GM10266 (cell line): ENCODE data around the gene ITGA1.
"Not testable (repeated sequence)": the region's sequence is repeated elsewhere in the genome, so short reads cannot be mapped to it uniquely, and the experiment has no call there.

Source experiments
- DNase-seq: peaks from one replicate; pipeline ENCODE4 v3.0.0; 2012; ENCODE audit errors: extremely low spot score
- TF ChIP-seq, protein P1 (sequence below): IDR thresholded peaks from 2 replicates; pipeline ENCODE4 v1.5.1; 2012; ENCODE audit warnings: mild to moderate bottlenecking, low read depth; ENCODE audit not compliant: control insufficient read depth, insufficient read depth; ENCODE audit errors: missing control alignments

Gene ITGA1

DNA sequence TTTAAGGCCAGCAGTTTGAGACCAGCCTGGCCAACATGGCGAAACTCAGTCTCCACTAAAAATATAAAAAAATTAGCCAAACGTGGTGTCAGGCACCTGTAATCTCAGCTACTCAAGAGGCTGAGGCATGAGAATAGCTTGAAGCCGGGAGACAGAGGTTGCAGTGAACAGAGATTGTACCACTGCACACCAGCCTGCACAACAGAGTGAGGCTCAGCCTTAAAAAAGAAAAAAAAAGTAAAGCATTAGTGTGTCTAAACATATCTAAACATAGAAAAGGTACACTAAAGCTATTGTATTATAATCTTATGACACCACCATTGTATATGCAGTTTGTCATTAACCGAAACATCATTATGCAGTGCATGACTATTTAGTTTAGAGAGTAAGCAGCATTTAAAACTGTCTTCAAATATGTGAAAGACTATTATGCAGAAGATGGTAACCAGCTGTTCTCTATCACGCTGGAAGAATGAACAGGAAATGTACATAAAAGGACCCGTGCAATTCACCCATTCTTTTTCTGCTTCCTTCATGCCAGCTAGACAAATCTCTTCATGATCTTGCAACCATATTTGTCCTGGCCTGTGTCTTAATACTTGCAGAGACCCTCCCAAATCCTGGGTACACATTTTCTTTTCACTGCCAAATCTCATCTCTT lies 58.6 kb downstream of the ITGA1 start:
- DNase-seq: no peak
- TF ChIP-seq, protein P1, sequence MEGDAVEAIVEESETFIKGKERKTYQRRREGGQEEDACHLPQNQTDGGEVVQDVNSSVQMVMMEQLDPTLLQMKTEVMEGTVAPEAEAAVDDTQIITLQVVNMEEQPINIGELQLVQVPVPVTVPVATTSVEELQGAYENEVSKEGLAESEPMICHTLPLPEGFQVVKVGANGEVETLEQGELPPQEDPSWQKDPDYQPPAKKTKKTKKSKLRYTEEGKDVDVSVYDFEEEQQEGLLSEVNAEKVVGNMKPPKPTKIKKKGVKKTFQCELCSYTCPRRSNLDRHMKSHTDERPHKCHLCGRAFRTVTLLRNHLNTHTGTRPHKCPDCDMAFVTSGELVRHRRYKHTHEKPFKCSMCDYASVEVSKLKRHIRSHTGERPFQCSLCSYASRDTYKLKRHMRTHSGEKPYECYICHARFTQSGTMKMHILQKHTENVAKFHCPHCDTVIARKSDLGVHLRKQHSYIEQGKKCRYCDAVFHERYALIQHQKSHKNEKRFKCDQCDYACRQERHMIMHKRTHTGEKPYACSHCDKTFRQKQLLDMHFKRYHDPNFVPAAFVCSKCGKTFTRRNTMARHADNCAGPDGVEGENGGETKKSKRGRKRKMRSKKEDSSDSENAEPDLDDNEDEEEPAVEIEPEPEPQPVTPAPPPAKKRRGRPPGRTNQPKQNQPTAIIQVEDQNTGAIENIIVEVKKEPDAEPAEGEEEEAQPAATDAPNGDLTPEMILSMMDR: no peak

DNA sequence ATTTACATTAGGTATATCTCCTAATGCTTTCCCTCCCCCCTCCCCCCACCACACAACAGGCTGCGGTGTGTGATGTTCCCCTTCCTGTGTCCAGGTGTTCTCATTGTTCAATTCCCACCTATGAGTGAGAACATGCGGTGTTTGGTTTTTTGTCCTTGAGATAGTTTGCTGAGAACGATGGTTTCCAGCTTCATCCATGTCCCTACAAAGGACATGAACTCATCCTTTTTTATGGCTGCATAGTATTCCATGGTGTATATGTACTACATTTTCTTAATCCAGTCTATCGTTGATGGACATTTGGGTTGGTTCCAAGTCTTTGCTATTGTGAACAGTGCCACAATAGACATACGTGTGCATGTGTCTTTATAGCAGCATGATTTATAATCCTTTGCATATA lies 61.0 kb downstream of the ITGA1 start:
- not testable (repeated sequence) for DNase-seq

DNA sequence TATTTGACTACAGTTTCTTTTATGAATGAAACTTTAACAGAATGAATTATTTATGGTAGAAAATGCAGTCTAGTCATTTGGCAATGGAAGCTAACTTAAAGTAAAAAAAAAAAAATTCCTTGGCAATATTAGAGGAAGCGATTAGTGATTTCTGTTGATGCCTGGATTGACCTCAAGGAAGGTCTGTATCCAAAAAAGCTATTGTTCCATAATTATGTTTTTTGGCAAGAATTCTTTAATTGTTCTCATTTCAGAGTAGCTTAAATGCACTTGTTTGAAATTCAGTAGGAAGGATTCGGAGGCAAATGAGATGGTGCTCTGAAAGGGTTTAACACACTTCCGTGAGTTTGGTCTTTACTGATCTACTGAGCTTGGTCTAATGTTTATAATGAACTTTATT lies 61.8 kb downstream of the ITGA1 start:
- TF ChIP-seq, protein P1: no peak
- no peak for DNase-seq

DNA sequence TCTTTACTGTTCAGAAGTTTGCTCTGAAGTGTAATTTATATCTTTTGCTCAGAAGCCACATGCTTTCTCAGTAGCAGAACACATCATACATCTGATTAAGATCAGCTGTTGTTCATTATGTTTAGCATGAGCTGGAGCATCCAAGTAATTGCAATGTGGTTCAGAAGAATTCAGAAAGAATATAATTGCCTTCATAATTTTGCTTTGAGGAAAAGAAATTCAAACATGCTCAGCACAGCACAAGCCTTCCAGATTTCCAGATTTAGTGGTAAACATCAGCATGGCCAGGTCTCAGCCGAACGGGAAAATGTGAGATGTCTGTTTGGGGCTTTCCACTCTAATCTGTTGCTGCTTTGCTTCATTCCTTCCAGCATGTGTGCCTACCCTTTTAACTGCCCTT lies 65.9 kb downstream of the ITGA1 start:
- TF ChIP-seq, protein P1: no peak
- DNase-seq: no peak

DNA sequence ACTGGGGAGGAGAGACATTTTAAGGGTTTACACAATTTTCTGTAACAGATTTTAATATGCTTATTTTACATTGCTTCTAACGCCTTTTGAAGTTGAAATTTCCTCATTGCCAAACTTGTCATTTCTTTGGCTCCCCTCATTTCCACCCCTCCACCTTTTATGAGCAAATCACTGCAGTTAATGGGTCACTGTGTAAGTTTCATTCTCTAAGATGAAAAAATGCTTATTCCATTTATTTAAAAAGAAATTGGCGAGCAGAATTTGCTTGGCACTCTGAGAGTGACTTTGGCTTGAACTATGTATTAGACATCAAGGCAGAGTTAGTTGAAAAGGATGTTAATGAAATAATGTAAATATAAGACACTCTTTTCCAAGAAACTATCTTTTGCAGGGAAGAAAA lies 66.6 kb downstream of the ITGA1 start:
- no peak for DNase-seq
- TF ChIP-seq, protein P1: no peak

DNA sequence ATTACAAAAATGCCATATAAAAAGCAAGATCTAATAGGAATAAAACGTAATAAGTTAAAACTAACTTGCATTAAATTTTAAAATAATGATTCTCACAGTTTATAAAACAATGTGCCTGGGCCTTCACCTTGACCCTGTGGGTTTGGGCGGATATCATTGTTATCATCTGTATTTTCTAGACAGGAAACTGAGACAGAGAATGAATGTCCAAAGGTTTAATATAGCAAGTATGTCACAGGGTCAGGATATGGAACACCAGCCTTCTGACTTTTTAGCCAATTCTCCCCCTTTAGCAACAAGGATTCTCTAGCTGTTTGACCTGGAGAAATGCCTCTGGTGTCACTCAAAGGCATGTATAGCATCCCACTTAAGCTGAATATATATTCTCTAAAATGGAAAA lies 67.2 kb downstream of the ITGA1 start:
- DNase-seq: no peak
- TF ChIP-seq, protein P1: no peak

DNA sequence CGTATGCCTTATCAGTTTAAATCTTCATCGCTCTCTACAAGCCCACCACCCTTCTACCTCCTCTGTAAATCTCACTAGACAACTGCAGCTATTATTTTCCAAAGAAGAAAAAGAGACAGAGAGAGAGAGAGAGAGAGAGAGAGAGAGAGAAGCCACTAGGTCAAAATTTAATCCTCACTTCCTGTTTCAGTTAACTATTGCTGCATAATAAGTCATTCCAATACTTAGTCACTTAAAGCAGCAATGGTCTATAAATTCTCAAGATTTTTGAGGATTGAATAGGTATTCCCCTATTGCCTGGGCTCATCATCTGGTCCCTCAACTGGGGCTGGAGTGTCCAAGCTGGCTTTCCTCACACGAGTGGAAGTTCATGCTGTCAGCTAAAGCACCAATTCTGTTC lies 68.8 kb downstream of the ITGA1 start:
- DNase-seq: no peak
- TF ChIP-seq, protein P1: no peak

DNA sequence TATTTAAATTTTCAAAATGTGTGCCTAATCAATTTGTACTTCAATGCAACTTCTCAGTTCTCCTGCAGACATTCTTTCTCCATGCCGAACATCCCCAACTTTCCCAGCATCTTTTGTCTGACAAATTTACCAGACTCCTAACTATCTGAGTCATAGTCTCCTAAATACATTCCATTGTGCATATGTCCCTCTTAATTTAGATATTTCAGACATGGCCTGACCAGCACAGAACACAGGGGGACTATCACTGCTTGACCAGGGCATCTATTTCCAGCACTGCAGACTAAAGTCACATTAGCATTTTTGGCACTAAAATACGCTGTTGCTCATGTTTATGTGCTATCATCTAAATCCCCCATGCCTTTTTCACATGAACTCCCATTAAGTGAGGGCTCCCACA lies 71.9 kb downstream of the ITGA1 start:
- DNase-seq: no peak
- TF ChIP-seq, protein P1: no peak
